ENCODE results near the gene DDX51.

Gene DDX51

GRCh38 chr12:132166093-132166492 is 22.0 kb upstream of the DDX51 start:
- no peak for DNase-seq

GRCh38 chr12:132165584-132165983 is 21.5 kb upstream of the DDX51 start:
- no peak for DNase-seq

GRCh38 chr12:132164426-132164825 is 20.3 kb upstream of the DDX51 start:
- no peak for DNase-seq

- no peak for DNase-seq
These were observed 19.8 kb upstream of the DDX51 start for GRCh38 chr12:132163911-132164288.

GRCh38 chr12:132163041-132163910 is 19.2 kb upstream of the DDX51 start:
- no peak for DNase-seq

- peak; percentile 63 for DNase-seq
These were observed 18.5 kb upstream of the DDX51 start for GRCh38 chr12:132162508-132163031.

- no peak for DNase-seq
These were observed 17.8 kb upstream of the DDX51 start for GRCh38 chr12:132161796-132162507.

- peak; percentile 73 for DNase-seq
These were observed 17.1 kb upstream of the DDX51 start for GRCh38 chr12:132161036-132161781.

GRCh38 chr12:132160601-132161035 is 16.5 kb upstream of the DDX51 start:
- no peak for DNase-seq

- DNase-seq: no peak
These were observed 15.9 kb upstream of the DDX51 start for GRCh38 chr12:132160016-132160415.

- DNase-seq: no peak
These were observed 15.5 kb upstream of the DDX51 start for GRCh38 chr12:132159555-132160003.

- no peak for DNase-seq
These were observed 14.8 kb upstream of the DDX51 start for GRCh38 chr12:132158677-132159554.

GRCh38 chr12:132157733-132158409 is 13.8 kb upstream of the DDX51 start:
- DNase-seq: no peak

GRCh38 chr12:132156573-132157325 is 12.6 kb upstream of the DDX51 start:
- no peak for DNase-seq

GRCh38 chr12:132155771-132156572 is 11.9 kb upstream of the DDX51 start:
- DNase-seq: no peak

- DNase-seq: no peak
These were observed 11.0 kb upstream of the DDX51 start for GRCh38 chr12:132154941-132155770.

GRCh38 chr12:132154341-132154761 is 10.2 kb upstream of the DDX51 start:
- DNase-seq: no peak

- peak; percentile 46 for DNase-seq
These were observed 9.6 kb upstream of the DDX51 start for GRCh38 chr12:132153501-132154340.

Data from NCI-H226 (cell line).